KG1 (cell line): ENCODE data around the gene CBARP.

Source experiments
- DNase-seq: peaks from one replicate; lab custom pipeline; 2025; lab: John Stamatoyannopoulos, UW

Gene CBARP

DNA sequence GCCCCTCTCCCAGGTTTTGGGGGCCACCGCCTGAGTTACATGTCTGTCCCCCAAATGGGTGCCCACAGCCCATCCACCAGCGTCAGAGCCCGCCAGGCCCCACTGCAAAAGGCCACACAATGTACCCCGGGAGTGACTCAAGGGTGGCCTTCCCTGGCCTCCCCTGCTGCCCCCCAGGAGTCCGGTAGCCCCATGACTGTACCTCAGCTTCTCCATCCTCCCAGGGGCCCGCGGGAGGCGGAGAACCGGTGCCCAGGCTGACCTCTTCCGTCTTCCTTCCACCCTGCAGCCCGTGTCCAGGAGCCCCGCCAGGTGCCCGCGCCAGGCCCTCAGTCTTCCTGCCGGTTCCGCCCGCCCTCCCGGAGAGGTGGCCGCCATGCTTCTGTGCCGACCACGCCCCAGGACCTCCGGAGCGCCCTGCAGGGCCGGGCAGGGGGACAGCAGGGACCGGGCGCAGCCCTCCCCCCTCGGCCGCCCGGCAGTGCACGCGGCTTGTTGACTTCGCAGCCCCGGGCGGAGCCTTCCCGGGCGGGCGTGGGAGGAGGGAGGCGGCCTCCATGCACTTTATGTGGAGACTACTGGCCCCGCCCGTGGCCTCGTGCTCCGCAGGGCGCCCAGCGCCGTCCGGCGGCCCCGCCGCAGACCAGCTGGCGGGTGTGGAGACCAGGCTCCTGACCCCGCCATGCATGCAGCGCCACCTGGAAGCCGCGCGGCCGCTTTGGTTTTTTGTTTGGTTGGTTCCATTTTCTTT is 10.3 kb downstream of the CBARP start:
- no peak for DNase-seq

DNA sequence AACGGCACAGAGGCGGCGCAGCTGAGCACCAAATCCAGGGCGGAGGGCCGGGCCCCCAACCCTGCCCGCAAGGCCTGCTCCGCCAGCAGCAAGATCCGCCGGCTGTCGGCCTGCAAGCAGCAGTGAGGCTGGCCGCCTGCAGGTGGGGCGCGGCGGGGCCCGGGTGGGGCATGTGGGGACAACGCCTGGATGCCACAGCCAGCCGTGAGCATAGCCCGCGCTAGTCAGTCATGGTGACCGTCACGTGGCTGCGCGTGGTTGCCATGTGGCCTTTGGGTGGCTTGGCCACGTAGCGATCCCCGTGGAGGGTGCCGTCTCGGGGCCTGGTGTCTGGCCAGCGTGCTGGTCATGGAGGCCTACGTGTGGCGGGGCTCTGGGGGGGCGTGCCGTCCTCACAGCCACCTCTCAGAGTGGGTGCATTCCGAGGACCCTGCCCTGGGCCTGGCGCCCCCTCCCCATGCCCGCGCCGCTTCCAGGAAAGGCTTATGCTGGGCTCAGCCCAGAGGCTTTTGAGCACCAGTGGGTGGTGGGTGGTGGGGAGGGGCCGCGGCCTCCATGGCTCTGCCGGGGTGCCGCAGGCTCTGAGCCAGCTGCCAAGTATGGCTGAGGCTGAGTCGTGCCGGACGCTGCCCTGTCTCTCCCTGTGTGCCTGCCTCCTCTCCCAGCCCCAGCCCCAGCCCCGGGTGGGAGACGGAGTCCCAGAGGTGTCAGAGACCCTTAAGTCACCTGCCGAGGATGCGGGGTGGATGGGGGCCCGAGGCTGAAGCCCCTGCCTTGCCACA is 11.1 kb downstream of the CBARP start:
- DNase-seq = no peak

DNA sequence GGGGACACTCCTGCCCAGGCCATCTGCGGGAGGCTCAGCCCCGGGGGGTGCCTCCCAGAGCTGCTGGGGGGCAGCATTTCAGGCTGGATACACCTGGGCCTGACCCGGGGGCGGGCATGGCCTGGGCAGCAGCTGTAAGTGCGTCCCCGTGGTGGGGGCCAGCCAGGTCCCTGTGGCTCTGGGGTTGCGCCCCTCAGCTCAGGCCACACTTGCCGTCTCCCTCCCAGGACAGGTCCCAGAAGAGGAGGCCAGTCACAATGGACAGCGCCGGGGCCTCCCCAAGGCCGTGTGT is 11.6 kb downstream of the CBARP start:
- no peak for DNase-seq

DNA sequence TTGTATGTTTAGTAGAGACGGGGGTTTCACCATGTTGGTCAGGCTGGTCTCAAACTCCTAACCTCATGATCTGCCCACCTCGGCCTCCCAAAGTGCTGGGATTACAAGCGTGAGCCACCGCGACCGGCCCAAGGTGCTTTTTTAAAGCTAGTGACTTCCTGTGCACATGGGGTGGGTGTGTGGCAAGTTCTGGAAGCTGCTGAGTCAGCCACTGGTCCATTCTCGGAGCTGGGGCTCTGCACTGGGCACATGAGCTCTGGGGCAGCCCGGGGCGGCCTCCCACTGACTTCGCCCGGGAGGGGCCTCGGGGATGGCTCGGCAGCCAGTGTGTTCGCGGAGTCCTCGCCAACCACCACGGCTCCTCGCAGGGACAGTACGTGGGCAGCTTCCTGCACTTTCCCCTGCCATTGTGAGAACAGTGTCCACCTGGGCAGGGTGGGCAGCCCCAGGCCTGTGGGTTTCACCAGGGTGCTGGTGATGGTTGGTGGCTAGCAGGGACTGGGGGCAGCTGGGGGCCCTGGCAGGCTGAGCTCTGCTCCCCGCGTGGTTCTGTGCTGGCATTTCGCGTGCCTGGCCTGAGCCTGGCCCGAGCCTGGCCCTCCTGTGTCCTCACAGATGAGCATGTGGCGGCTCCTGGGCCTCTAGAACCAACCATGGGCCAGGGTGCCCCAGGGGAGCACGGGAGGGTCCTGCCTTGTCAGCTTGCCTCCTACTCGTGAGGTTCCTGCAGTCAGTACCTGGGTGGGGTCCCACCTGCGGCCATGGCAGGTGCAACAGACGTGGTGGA is 12.2 kb downstream of the CBARP start:
- DNase-seq = no peak

DNA sequence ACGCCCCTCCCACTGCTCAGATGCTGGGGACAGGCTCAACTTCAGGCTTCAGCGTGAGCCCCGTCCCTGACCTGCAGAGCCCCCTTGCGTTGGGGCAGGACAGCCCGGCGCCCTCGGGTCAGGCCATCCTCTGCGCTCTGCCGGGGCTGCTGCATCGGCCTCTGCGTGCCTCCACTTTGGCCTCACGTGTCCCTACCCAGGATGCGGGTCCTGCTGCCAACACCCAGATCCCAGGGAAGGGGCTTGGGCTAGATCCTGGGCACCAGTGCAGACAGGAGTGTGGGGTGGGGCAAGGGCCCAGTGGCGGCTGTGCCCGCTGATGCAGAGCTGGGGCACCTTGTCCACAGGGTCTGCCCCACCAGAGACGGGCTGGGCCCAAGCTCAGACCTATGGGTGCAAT is 13.0 kb downstream of the CBARP start:
- no peak for DNase-seq

DNA sequence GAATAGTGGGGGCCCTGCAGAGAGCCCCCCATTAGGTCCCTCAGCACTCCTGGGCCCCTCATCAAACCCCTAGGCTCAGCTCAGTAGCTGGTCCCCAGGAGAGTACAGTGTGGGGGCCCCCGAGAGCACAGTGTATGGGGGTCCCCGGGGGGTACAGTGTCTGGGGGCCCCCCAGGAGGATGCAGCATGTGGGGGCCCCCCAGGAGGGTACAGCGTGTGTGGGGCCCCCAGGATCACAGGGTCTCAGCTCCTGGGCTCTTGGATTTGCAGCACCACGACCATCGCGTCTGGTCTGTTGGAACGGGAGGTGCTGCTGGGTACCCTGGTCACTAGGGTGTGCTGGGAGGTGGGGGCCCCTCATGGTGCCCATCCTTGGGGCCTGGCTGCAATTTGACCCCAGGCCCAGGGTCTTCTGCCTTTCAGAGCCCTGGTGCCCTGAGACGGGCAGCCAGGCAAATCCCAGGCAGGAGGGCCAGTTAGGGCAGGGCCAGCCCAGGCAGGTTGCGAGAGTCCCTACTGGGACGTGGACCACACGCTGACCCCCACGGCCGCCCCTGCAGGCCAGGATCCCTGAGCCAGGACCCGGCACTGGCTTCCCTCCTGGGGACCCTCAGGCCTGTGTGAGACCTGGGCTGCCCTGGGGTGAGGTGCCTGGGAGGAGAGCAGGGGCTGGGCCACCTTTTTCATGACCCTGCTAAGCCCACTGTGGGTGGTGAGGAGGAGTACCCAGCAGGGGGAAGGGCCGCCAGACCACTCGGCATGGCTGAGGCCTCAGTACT is 13.6 kb downstream of the CBARP start:
- DNase-seq = no peak

DNA sequence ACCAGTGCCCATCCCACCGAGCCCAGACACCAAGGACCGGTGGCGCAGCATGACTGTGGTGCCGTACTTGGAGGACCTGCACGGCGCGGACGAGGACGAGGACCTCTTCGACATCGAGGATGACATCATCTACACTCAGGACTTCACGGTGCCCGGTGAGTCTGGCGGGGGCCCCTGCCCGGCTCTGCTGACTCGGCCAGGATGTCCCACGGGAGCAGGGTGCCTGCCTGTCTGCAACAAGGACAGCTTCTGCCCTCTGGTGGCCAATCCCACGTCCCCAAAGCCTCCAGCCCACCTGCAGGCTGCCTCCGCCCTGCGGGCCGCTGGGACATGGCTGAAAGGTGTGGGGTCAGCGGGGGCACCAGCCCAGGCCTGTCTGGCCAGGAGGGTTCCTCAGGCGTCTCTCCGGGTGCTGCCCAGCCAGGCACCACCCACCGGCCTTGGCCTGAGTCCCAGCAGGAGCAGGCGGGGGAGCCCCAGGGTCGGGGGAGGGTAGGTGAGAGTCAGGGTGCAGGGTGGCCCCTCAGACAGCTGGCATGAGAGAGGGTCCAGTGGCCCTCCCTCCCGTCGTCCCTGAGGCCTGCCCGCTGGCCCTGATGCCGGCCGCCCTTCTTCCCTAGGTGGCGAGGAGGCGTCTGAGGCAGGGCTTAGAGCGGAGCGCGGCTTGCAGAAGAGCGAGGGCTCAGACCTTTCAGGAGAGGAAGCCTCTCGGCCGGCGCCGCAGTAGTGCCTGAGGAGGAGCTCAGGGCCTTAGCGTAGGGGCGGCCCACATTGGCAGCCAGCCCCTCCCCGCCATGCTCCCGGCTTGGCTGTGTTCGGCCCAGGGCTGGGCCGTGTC is 14.6 kb downstream of the CBARP start:
- DNase-seq = no peak

DNA sequence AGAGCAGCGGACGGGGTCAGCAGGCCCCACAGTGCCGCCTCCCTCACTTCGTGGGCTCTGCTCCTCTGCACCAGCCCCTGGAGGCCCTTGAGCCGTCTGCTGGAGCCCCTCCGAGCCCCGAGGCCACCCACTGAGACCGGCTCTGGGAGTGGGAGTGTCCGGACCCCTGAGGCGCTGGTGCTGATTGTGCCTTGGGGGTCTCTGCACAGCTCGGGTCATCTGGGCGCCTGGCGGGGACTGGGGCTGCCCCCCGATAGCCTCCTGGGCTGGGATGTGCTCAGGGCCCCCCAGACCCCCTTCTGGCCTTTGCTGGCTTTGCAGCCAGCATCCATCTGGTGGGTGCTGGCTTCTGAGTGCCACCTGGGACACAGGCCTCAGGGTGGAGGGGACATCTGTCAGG is 15.4 kb downstream of the CBARP start:
- no peak for DNase-seq

DNA sequence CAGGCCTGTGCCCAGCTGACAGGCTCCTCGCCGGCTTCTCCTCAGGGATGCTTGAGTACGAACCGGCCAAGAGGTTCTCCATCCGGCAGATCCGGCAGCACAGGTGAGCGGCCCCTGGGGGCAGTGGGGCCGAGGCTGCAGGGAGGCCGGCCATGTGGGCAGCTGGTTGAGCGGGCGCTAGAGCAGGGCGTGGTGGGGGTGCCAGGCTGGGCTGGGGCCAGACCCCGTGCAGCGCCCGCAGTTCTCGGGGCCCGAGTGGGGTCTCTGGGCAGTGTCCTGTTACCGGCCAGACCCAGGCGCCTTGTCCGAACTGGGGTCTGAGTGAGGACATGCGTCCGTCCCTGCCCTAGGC is 15.9 kb downstream of the CBARP start:
- no peak for DNase-seq

DNA sequence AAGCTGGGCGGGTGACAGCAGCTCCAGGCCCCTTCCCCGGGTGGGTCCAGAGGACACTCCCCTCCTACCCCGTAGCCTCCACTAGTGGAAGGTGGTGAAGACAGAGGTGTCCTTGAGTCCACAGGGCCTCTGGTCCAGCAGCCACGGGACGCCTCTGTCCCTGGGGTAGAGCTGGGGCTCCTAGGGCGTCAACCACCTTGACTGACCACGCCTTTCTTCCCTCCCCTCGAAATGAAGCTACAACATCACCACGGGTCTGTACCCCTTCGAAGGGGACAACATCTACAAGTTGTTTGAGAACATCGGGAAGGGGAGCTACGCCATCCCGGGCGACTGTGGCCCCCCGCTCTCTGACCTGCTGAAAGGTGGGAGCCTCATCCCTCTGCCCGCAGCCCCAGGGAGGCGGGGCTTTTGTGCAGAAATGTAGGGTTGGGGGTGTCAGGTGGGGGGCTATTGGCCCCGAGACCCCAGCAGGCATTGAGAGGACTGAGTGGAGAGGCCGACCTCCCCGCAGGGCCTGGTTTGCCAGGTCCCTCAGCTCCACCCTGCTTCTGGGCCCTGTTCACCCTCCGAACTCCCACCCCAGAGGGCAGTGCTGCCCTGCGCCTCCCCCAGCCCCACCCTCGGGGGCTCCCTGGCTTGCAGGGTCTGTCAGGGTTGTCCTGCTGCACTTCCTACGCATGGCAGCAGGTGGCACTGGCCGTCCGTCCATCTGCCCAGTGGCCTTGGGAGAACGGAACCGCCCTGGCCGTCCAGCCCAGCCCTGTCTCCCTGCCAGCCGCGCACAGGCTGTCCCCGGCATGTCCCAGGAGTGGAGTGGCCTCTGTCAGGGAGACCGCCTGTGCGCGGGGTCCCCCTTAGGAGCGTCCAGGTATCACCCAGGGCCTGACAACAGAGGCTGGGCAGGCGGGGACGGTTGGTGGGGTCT is 16.6 kb downstream of the CBARP start:
- no peak for DNase-seq

DNA sequence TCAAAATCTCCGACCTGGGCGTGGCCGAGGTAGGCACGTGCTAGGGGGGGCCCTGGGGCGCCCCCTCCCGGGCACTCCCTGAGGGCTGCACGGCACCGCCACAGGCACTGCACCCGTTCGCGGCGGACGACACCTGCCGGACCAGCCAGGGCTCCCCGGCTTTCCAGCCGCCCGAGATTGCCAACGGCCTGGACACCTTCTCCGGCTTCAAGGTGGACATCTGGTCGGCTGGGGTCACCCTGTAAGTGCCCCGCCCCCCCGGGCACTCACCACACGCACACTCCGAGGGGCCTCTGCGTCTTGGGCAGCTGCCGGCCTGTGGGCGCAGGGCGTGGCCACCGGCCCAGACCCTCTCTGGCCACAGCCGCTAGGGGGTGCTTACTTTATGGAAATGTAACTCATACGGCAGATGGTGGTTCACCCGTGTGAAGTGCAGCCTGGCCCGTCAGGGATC is 17.3 kb downstream of the CBARP start:
- DNase-seq = no peak

DNA sequence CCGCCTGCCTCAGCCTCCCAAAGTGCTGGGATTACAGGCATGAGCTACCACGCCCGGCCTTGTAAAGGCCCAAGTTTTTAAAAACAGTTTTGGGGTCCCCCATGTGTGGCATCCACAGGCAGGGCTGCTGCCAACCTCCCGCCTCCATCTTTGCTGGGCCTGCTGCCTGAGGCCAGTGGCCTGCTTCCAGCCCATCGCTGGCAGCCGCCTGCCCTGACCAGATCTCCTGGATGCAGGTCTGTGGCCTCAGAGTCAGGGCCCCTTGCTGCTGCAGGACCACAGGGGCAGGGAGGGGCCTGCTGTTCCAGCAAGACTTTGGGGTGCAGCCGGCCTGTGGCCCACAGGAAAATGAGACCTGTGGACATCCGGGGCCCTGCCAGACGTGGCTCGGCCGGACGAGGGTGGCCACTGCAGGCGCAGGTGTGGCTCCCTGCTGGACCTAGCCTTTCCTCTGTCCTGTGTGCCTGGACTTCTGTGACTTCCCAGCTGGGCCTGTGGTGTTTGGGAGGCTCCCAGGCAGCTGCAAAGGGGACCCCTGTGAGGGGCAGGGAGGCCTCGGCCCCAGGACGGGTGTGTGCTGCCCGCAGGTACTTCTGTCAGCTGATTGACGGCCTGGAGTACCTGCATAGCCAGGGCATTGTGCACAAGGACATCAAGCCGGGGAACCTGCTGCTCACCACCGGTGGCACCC is 17.9 kb downstream of the CBARP start:
- DNase-seq = no peak

DNA sequence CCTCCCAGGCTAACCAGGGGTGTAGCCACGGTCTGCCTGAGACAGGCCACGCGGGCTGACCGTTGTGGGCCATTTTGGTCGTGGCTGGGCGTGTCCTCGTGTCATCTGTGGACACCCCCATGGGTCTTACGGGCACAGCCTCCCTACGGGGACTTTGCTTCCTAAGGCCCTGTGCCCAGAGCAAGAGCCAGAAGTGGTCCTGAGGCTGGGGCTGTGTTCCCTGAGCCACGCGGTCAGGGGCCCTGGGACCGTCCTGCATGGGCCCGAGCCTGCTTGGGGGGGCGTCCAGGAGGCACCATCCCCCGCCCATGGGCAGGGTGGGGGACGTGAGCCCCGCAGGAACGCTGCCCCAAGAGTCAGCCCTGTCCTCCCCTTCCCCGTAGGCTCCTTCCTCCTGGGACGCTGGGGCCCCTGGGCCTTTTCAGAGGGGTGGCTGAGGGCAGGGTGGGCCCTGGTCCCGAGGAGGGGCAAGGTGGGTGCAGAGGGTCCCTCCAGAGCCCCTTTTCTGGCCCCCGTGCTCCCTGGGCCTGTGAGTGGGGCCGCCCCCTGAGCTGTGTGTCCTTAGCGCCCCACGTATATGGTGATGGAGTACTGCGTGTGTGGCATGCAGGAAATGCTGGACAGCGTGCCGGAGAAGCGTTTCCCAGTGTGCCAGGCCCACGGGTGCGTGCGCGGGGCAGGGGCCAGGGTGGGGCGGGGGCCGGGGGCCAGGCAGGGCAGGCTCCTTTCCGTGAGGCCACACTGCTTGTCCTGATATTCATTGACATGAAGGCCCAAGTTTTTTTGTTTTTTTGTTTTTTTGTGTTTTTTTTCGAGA is 18.8 kb downstream of the CBARP start:
- DNase-seq = no peak

DNA sequence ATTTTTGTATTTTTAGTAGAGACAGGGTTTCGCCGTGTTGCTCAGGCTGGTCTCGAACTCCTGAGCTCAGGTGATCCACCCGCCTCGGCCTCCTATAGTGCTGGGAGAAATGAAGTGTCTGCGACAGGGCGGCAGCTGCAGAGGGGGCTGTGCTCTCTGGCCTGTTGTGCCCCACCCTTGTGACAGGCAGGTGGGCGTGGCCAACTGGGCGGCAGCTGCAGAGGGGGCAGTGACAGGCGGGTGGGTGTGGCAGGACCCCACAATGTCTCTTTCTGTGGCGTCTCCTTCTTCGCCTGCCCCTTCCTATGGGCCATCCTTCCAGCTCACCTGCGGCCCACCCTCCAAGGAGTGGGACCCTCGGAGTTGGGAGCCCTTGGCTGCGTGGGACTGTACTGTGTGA is 20.4 kb downstream of the CBARP start:
- DNase-seq = no peak

DNA sequence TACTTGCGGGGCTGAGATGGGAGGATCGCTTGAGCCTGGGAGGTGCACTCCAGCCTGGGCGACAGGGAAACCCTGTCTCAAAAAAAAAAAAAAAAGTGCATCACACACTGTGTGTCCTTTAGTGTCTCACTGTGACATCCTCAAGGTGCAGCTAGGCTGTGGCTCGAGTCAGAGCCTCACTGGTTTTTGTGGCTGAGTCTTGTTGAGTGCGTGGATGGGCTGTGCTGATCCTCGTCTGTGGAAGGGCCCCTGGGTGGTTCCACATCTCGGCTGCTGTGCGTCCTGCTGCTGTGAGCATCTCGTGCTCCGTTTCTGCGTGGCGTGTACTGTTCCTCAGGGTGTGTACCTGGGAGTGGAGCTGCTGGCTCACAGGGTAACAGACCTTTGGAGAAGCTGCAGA is 21.0 kb downstream of the CBARP start:
- no peak for DNase-seq

DNA sequence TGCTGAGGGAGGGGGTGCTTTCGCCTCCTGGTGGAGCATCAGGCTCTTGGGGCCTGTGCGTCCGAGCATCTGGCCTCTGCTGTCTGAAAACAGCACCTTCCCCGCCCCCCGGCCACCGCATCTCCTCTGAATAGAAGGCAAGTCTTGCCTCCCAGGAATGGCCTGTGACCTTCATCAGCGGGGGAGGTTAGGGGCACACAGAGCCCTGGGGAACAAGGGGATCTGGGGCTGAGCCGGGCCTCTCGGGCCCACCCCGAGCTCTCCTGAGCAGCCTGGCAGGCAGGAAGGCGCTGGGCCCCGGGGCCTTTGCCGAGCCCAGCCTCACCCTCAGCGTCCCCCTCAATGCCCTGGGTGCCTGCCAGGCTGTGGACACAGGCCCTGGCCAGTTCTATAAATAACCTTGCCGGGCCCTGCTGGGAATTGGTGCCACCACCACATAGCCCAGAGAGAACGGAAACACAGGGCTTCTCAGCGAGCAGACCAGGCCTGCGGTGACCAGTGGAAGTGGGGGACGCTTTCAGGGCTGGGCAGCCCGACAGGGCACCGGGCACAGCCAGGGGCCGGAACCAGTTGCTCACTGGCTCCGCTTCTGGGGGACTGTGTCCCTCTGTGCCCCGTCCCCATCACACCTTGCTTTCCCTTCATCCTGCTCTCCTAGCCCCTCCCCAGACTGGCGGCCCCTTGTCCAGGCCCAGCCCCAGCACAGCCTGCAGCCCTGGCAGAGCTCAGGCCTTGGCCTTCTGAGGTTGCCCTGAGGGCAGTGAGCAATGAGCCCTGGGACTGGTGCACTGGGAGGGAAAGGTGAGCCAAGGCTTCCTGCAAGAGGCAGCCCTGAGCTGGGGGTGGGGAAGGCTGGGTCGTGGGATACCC is 22.7 kb downstream of the CBARP start:
- DNase-seq = no peak

DNA sequence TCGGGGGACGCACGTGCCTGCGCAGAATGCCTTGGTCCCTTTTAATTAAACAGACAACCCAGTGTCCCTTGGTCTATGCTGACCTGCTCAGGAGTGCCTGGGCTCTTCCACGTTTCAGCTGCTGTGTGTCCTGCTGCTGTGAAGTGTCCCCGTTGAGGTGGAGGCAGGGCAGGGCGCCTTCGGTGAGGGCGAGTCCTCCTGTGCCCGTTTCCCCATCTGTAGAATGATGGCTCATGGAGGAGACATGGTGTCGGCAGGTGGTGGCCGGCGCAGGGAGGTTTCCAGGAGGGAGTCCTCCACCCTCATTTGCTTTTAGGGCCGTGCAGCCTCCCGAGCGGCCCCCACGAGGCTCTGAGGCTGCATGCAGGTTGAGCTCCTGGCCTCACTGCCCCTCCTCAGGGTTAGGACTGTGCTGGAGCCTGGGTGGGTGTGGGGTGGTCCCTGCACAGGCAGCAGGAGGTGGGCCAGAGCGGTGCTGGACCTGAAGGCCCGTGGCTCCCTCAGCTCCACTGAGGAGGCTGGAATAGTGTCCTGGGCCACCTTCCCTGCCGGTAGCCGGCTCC is 23.4 kb downstream of the CBARP start:
- no peak for DNase-seq
